ENCODE data around the gene GLA. TPM values are rescaled to one million over a fixed set of nuclear protein-coding genes. Genes with fewer than 3 reads are reported as not detected.

GLA gene
- total and polyA plus RNA-seq, 2 of the 8 experiments (the other 6 are each of a cell fraction or from before 2014, with no cell fraction given), result 33.6 to 47.3 TPM

DNA sequence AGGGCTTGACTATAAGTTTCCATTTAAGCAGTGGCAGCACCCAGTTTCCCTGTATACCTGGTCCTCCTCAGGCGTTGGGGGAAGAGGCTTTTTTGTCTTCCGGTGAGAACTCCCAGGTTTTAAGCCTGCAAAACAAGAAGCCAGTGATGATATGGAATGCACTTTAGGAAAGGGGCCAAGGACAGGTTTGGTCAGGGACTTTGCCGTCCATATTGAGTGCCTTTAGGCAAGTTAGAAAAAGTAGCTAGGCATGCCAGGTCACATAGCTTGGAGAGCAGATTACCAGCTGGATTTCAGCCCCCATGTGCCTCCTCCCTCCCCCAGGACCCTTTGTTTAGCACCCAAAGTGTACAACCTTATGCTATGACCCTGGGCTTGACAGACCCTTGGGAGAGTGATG is 45.6 kb downstream of the GLA start (continued):
- TF ChIP-seq, protein P1, sequence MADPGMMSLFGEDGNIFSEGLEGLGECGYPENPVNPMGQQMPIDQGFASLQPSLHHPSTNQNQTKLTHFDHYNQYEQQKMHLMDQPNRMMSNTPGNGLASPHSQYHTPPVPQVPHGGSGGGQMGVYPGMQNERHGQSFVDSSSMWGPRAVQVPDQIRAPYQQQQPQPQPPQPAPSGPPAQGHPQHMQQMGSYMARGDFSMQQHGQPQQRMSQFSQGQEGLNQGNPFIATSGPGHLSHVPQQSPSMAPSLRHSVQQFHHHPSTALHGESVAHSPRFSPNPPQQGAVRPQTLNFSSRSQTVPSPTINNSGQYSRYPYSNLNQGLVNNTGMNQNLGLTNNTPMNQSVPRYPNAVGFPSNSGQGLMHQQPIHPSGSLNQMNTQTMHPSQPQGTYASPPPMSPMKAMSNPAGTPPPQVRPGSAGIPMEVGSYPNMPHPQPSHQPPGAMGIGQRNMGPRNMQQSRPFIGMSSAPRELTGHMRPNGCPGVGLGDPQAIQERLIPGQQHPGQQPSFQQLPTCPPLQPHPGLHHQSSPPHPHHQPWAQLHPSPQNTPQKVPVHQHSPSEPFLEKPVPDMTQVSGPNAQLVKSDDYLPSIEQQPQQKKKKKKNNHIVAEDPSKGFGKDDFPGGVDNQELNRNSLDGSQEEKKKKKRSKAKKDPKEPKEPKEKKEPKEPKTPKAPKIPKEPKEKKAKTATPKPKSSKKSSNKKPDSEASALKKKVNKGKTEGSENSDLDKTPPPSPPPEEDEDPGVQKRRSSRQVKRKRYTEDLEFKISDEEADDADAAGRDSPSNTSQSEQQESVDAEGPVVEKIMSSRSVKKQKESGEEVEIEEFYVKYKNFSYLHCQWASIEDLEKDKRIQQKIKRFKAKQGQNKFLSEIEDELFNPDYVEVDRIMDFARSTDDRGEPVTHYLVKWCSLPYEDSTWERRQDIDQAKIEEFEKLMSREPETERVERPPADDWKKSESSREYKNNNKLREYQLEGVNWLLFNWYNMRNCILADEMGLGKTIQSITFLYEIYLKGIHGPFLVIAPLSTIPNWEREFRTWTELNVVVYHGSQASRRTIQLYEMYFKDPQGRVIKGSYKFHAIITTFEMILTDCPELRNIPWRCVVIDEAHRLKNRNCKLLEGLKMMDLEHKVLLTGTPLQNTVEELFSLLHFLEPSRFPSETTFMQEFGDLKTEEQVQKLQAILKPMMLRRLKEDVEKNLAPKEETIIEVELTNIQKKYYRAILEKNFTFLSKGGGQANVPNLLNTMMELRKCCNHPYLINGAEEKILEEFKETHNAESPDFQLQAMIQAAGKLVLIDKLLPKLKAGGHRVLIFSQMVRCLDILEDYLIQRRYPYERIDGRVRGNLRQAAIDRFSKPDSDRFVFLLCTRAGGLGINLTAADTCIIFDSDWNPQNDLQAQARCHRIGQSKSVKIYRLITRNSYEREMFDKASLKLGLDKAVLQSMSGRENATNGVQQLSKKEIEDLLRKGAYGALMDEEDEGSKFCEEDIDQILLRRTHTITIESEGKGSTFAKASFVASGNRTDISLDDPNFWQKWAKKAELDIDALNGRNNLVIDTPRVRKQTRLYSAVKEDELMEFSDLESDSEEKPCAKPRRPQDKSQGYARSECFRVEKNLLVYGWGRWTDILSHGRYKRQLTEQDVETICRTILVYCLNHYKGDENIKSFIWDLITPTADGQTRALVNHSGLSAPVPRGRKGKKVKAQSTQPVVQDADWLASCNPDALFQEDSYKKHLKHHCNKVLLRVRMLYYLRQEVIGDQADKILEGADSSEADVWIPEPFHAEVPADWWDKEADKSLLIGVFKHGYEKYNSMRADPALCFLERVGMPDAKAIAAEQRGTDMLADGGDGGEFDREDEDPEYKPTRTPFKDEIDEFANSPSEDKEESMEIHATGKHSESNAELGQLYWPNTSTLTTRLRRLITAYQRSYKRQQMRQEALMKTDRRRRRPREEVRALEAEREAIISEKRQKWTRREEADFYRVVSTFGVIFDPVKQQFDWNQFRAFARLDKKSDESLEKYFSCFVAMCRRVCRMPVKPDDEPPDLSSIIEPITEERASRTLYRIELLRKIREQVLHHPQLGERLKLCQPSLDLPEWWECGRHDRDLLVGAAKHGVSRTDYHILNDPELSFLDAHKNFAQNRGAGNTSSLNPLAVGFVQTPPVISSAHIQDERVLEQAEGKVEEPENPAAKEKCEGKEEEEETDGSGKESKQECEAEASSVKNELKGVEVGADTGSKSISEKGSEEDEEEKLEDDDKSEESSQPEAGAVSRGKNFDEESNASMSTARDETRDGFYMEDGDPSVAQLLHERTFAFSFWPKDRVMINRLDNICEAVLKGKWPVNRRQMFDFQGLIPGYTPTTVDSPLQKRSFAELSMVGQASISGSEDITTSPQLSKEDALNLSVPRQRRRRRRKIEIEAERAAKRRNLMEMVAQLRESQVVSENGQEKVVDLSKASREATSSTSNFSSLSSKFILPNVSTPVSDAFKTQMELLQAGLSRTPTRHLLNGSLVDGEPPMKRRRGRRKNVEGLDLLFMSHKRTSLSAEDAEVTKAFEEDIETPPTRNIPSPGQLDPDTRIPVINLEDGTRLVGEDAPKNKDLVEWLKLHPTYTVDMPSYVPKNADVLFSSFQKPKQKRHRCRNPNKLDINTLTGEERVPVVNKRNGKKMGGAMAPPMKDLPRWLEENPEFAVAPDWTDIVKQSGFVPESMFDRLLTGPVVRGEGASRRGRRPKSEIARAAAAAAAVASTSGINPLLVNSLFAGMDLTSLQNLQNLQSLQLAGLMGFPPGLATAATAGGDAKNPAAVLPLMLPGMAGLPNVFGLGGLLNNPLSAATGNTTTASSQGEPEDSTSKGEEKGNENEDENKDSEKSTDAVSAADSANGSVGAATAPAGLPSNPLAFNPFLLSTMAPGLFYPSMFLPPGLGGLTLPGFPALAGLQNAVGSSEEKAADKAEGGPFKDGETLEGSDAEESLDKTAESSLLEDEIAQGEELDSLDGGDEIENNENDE (IDR thresholded peaks at IDR 0.05; ENCODE audit: insufficient replicate concordance, low read length), result no peak
- TF ChIP-seq SIX5 (IDR thresholded peaks at IDR 0.05; ENCODE audit: low read depth, low read length), result no peak
- no peak for TF ChIP-seq TEAD4 (IDR thresholded peaks at IDR 0.05; ENCODE audit: low read depth, low read length)
- no peak for TF ChIP-seq RXRA (IDR thresholded peaks at IDR 0.05; ENCODE audit: insufficient read depth, low read depth, low read length)
- TF ChIP-seq SP1 (IDR thresholded peaks at IDR 0.05; ENCODE audit: low read depth, low read length), result no peak
- TF ChIP-seq, protein P2, sequence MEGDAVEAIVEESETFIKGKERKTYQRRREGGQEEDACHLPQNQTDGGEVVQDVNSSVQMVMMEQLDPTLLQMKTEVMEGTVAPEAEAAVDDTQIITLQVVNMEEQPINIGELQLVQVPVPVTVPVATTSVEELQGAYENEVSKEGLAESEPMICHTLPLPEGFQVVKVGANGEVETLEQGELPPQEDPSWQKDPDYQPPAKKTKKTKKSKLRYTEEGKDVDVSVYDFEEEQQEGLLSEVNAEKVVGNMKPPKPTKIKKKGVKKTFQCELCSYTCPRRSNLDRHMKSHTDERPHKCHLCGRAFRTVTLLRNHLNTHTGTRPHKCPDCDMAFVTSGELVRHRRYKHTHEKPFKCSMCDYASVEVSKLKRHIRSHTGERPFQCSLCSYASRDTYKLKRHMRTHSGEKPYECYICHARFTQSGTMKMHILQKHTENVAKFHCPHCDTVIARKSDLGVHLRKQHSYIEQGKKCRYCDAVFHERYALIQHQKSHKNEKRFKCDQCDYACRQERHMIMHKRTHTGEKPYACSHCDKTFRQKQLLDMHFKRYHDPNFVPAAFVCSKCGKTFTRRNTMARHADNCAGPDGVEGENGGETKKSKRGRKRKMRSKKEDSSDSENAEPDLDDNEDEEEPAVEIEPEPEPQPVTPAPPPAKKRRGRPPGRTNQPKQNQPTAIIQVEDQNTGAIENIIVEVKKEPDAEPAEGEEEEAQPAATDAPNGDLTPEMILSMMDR (IDR thresholded peaks at IDR 0.05; ENCODE audit: control extremely low read depth in 1 of 3, insufficient read depth in 1 of 3, low read depth in 1 of 3, low read length in 3 of 3), result no peak
- TF ChIP-seq GTF2F1 (IDR thresholded peaks at IDR 0.05; ENCODE audit: borderline replicate concordance, low read depth, low read length), result no peak
- no peak for TF ChIP-seq TAF7 (optimal IDR thresholded peaks at IDR 0.05; ENCODE audit: borderline replicate concordance, low read depth, low read length)
- no peak for TF ChIP-seq SP2 (IDR thresholded peaks at IDR 0.05; ENCODE audit: low read length)
- no peak for TF ChIP-seq TAF1 (IDR thresholded peaks at IDR 0.05; ENCODE audit: low read depth, low read length)
